LNCAP (cell line): ENCODE measurements around the gene HMX1.

Experiments
- TF ChIP-seq, protein P1 (sequence below): fragments of 450-650 bp; IDR thresholded peaks from 2 replicates; pipeline ENCODE4 v1.5.1; 2017; ENCODE audit warnings: mild to moderate bottlenecking

The HMX1 gene

GRCh38 chr4:8851321-8852117 is 20.1 kb downstream of the HMX1 start:
- TF ChIP-seq, protein P1, sequence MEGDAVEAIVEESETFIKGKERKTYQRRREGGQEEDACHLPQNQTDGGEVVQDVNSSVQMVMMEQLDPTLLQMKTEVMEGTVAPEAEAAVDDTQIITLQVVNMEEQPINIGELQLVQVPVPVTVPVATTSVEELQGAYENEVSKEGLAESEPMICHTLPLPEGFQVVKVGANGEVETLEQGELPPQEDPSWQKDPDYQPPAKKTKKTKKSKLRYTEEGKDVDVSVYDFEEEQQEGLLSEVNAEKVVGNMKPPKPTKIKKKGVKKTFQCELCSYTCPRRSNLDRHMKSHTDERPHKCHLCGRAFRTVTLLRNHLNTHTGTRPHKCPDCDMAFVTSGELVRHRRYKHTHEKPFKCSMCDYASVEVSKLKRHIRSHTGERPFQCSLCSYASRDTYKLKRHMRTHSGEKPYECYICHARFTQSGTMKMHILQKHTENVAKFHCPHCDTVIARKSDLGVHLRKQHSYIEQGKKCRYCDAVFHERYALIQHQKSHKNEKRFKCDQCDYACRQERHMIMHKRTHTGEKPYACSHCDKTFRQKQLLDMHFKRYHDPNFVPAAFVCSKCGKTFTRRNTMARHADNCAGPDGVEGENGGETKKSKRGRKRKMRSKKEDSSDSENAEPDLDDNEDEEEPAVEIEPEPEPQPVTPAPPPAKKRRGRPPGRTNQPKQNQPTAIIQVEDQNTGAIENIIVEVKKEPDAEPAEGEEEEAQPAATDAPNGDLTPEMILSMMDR = no peak

DNA sequence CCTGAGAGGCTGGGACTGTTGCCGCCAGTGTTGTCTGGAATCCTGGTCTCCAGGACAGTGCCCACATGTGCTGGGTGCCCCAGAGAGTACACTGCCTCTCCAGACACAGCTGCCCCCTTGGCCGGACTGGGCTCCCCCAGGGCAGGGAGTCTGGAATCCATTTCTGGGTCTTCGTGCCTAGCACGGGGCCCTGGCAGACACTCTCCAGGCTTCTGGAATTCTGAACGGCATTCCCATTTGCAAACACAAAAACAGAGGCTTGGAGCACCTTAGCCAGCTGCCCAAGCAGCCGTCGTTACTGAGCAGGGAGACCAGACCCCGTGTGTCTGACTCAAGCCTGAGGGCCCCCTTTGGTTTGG is 20.8 kb downstream of the HMX1 start:
- TF ChIP-seq, protein P1 = no peak

GRCh38 chr4:8850074-8850829 is 21.4 kb downstream of the HMX1 start:
- TF ChIP-seq, protein P1 = no peak

- TF ChIP-seq, protein P1 = no peak
Measured at GRCh38 chr4:8849266-8850073, 22.2 kb downstream of the HMX1 start.

DNA sequence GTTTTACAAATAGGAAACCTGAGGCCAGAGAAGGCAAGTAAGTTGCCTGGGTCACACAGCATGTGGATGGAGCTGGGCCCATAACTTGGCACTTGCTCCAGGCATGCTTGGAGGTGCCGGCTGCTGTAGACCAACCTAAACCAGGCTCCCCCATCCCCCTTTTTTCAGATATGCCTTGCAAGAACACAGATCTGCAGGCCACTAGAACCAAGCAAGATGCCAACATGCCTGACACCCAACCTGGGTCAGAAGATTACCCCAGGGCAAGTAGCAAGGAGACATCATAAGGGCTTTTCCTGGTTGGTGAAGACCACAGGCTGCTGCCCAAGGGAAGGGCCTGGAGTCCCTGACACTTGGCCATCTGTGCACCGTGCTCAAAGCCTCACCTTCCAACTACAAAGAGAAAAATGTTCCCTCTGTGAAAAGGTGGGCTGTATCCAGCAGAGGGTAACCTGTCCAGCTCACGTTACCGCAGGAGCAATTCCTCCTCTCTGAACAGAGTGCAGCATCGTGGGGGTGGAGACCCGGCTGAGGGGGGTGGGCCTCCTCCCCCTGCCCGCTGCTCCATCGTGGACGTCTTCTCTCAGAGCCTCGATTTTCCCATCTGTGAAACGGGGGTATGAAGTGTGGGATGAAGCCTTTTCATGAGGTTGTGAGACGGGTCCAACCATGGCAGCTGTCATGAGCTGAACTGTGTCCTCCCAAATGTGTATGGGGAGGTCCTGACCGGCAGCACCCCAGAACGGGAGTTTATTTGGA is 23.0 kb downstream of the HMX1 start:
- TF ChIP-seq, protein P1 = no peak

DNA sequence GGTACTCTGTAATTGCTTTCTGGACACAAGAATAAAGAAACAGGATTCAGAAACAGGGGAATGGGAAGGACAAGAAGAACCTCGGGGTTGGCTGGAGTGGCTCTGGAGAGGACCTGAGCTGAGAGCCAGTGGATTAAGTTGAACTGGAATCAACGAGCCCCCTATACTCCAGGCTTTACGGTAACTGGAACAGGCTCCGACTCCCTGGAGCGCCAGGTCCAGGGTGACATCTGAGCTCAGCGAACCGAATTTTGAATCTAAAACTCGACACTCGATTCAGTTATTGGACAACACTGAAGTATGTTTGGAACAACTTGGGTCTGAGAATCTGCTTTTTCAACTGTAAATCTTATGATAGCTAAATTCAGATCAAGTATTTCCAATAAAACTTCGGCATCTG is 23.9 kb downstream of the HMX1 start:
- TF ChIP-seq, protein P1 = no peak

DNA sequence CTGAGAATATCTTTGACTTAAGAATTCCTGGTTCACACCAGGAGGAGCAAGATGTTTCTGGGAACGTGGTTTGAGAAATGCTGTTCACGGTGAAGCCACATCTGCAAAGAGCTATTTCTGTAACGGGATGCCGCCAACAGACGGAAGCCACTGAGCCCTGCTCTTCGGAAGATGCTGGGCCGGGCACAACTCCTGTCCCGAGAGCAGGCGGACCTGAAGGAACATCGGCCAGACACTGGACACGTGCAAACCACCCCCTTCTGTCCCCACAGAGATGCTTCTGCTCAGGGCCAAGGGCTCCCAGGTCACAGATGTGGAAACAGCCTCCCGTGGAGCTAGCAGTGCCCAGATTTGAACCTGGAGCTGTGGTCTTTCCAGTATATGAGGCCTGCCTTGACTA is 24.3 kb downstream of the HMX1 start:
- TF ChIP-seq, protein P1 = no peak
